Stomach smooth muscle (tissue), 2 donors: ENCODE results near the gene CPEB1.

ENCODE experiments used
- H3K27ac ChIP-seq: one replicate; pipeline ENCODE4 v1.7.0; 2013; ENCODE audit warnings: mild to moderate bottlenecking, low read length, inconsistent platforms
- H3K27me3 ChIP-seq, 2 donors: one replicate each; pipeline ENCODE4 v1.7.0; 2013; ENCODE audit warnings: low read length in 2 of 2; ENCODE audit not compliant: insufficient read depth in 2 of 2, control insufficient read depth in 1 of 2
- H3K36me3 ChIP-seq, 2 donors: one replicate each; pipeline ENCODE4 v1.7.0; 2013; ENCODE audit warnings: low read length in 2 of 2; ENCODE audit not compliant: control insufficient read depth in 2 of 2, insufficient read depth in 2 of 2
- H3K4me1 ChIP-seq: one replicate; pipeline ENCODE4 v1.7.0; 2013; ENCODE audit warnings: low read length; ENCODE audit not compliant: control insufficient read depth, insufficient read depth
- H3K4me3 ChIP-seq, 2 donors: one replicate each; pipeline ENCODE4 v1.7.0; 2013; ENCODE audit warnings: low read length in 2 of 2
- H3K9ac ChIP-seq, 2 donors: one replicate each; pipeline ENCODE4 v1.7.0; 2013; ENCODE audit warnings: low read length in 2 of 2, mild to moderate bottlenecking in 1 of 2
- H3K9me3 ChIP-seq, 2 donors: one replicate each; pipeline ENCODE4 v1.7.0; 2013; ENCODE audit warnings: low read length in 2 of 2; ENCODE audit not compliant: control insufficient read depth in 2 of 2
- donor health status: healthy.
- donor health status: Pancreatic carcinoma.

CPEB1 gene

GRCh38 chr15:82567661-82568060, 79.5 kb downstream of the CPEB1 start:
- Histone ChIP-seq H3K27me3 (peaks cover 0 to 2% of the 10 kb centered on the region in 2 donors), H3K27ac (no peak overlapping the region), H3K4me1 (peaks cover 22% of the 10 kb centered on the region), H3K9ac (no peak overlapping the region), H3K4me3 (no peak overlapping the region), H3K9me3 (no peaks in the 10 kb centered on the region), H3K36me3 (peaks cover 0 to 4% of the 10 kb centered on the region in 2 donors)

GRCh38 chr15:82566690-82567089, 80.5 kb downstream of the CPEB1 start:
- Histone ChIP-seq H3K27me3 (no peaks in the 10 kb centered on the region), H3K36me3 (peaks cover 0 to 4% of the 10 kb centered on the region in 2 donors), H3K4me1 (peaks cover 14% of the 10 kb centered on the region), H3K9me3 (no peaks in the 10 kb centered on the region), H3K4me3 (no peak overlapping the region), H3K9ac (no peak overlapping the region), H3K27ac (no peak overlapping the region)

- H3K4me3 ChIP-seq = no peak overlapping the region
- no peak overlapping the region for H3K9ac ChIP-seq
- H3K36me3 ChIP-seq = peaks cover 3 to 6% of the 10 kb centered on the region in 2 donors
- no peaks in the 10 kb centered on the region for H3K9me3 ChIP-seq
- no peaks in the 10 kb centered on the region for H3K4me1 ChIP-seq
- no peak overlapping the region for H3K27ac ChIP-seq
- H3K27me3 ChIP-seq = no peaks in the 10 kb centered on the region
These were observed 88.7 kb downstream of the CPEB1 start for GRCh38 chr15:82558502-82558901.

DNA sequence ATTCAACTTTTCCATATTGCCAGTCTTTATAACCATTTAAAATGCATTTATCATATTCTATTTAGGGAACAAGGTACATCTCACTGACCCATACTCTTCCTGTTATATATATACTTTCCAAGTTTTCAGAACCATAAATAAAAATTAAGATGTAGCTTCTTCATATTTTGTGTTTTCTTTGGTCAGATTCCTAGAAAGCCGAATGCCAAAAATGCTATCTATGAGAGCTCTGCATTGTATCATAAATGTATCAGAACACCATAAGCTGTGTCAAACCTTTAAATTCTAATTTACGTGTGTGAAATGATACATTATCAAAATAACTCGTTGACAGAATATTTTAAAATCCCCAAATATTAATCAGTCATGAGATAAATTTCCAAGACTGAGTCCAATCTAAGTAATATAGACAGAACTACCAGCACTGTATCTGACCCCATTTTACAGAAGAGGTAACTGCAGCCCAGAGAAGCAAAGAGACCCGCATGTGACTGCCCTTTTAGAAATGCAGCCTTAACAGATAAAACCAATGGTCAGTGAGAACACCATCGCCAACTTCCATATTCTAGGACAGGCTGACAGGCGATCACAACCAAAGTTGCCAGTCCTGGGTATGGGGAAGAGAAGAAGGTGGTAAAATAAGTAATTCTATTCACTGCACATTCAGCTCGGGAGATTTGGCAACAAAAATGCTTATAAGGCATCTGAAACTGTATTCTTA, 90.7 kb downstream of the CPEB1 start:
- no peaks in the 10 kb centered on the region for H3K27me3 ChIP-seq
- H3K9me3 ChIP-seq = no peaks in the 10 kb centered on the region
- no peak overlapping the region for H3K9ac ChIP-seq
- no peaks in the 10 kb centered on the region for H3K4me1 ChIP-seq
- H3K4me3 ChIP-seq = no peak overlapping the region
- no peak overlapping the region for H3K27ac ChIP-seq
- peaks cover 9 to 18% of the 10 kb centered on the region in 2 donors for H3K36me3 ChIP-seq

DNA sequence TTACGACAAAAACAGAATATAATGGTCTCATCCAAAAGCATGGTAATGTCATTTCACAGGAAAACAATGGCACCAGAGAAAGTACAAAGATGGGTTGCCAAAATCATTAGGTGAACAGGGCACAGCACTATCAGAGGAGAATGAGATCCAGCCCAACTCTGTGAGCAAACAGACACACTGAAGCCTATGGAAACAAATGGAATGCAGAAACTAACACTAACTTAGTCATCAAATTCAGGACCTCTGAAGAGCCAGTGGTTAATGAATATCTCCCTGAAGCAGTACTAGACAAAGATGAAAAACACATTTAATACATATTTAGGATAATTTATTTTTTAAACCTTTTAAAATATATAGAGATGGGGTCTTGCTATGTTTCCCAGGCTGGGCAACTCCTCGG, 92.3 kb downstream of the CPEB1 start:
- Histone ChIP-seq H3K4me1 (no peaks in the 10 kb centered on the region), H3K9ac (no peak overlapping the region), H3K9me3 (no peaks in the 10 kb centered on the region), H3K4me3 (no peak overlapping the region), H3K27me3 (no peaks in the 10 kb centered on the region), H3K27ac (no peak overlapping the region), H3K36me3 (peaks cover 17 to 24% of the 10 kb centered on the region in 2 donors)

- Histone ChIP-seq H3K9me3 (no peaks in the 10 kb centered on the region), H3K9ac (no peak overlapping the region), H3K4me3 (no peak overlapping the region), H3K27me3 (no peaks in the 10 kb centered on the region), H3K36me3 (peaks cover 19 to 27% of the 10 kb centered on the region in 2 donors), H3K4me1 (no peaks in the 10 kb centered on the region), H3K27ac (no peak overlapping the region)
These were observed 92.8 kb downstream of the CPEB1 start for GRCh38 chr15:82554351-82554750.

GRCh38 chr15:82553846-82554245, 93.3 kb downstream of the CPEB1 start:
- Histone ChIP-seq H3K27me3 (no peaks in the 10 kb centered on the region), H3K4me1 (no peaks in the 10 kb centered on the region), H3K9me3 (no peaks in the 10 kb centered on the region), H3K4me3 (no peak overlapping the region), H3K9ac (no peak overlapping the region), H3K27ac (no peak overlapping the region), H3K36me3 (peaks cover 23 to 28% of the 10 kb centered on the region in 2 donors)

DNA sequence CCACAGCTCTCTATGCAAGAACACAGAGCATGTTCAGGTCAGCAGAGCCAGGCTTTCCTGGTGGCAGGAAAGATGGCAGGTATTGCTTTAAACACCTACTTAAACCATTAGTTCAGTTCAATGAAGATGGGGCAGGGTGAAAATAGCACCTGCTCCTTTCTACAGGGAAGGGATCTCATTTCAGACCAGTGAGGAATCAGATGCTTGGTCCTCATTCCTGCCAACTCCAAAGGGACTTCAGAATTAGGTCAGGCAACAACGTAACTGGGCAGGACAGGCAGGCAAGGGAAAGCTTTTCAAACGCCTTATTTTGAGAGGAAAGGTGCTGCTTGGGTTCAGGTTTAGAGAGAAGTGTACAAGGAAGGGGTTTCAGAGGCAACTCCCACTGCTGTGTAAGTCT, 94.3 kb downstream of the CPEB1 start:
- no peak overlapping the region for H3K9ac ChIP-seq
- H3K4me3 ChIP-seq = no peak overlapping the region
- no peaks in the 10 kb centered on the region for H3K4me1 ChIP-seq
- H3K9me3 ChIP-seq = no peaks in the 10 kb centered on the region
- peaks cover 24 to 34% of the 10 kb centered on the region in 2 donors for H3K36me3 ChIP-seq
- H3K27me3 ChIP-seq = no peaks in the 10 kb centered on the region
- no peak overlapping the region for H3K27ac ChIP-seq

GRCh38 chr15:82551646-82552247, 95.4 kb downstream of the CPEB1 start:
- H3K9ac ChIP-seq = no peak overlapping the region
- H3K9me3 ChIP-seq = no peaks in the 10 kb centered on the region
- H3K4me1 ChIP-seq = no peaks in the 10 kb centered on the region
- H3K4me3 ChIP-seq = no peak overlapping the region
- H3K27ac ChIP-seq = no peak overlapping the region
- H3K27me3 ChIP-seq = no peaks in the 10 kb centered on the region
- H3K36me3 ChIP-seq = peaks cover 24 to 34% of the 10 kb centered on the region in 2 donors

DNA sequence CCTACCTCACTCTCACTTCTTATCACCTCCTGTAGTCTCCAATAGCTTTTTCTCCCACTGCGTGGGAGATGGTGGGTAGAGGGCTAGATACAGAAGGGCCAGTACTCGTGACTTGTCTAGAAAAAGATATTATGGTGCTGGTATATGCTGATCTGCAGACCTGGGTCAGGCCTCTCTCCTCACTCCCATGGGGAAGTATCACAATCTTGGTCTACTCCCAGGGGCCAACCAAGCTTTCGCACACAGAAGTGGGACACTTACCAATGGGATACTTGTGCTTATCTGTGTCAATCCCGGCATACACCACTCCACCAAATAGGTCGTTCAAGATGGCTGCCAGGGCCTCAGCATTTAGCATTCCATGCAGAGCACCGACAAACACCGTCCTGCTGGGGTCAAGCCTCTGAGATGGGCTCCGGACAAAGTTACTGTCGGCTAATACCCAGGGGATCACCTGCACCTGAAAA, 97.9 kb downstream of the CPEB1 start:
- Histone ChIP-seq H3K4me3 (no peak overlapping the region), H3K4me1 (no peaks in the 10 kb centered on the region), H3K27ac (no peak overlapping the region), H3K9me3 (no peaks in the 10 kb centered on the region), H3K9ac (no peak overlapping the region), H3K36me3 (peaks cover 21 to 35% of the 10 kb centered on the region in 2 donors), H3K27me3 (no peaks in the 10 kb centered on the region)

DNA sequence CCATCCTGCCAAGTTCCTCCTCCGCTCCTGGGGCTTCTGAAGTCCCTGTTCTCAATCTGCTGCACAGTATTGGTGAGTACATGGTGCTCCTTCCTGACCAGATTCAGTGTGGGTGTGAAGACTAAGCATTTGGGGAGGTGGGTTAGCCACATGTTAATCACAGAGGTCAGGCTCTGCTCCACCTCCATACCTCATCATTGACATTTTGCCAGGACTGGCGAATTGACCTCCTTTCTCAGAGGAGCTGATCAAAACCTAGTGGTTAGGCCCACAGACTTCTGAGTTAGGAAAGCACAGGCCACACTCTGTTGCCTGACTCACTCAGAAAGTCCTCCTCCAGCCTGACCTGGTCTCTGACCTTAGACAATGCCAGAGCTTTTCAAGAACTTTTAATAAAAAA, 98.5 kb downstream of the CPEB1 start:
- no peak overlapping the region for H3K27ac ChIP-seq
- no peaks in the 10 kb centered on the region for H3K4me1 ChIP-seq
- no peak overlapping the region for H3K9ac ChIP-seq
- H3K27me3 ChIP-seq = no peaks in the 10 kb centered on the region
- no peaks in the 10 kb centered on the region for H3K9me3 ChIP-seq
- H3K4me3 ChIP-seq = no peak overlapping the region
- peaks cover 21 to 35% of the 10 kb centered on the region in 2 donors for H3K36me3 ChIP-seq
